ENCODE data around the gene SYNE3. TPM values are rescaled to one million over a fixed set of nuclear protein-coding genes. Genes with fewer than 3 reads are reported as not detected.

The SYNE3 gene
- total and polyA plus RNA-seq, 2 of the 8 experiments (the other 6 are each of a cell fraction or from before 2014, with no cell fraction given): under 0.01 TPM; not detected in 1

GRCh38 chr14:95508377-95508776, 8.1 kb downstream of the SYNE3 start:
- no peak overlapping the region for H3K14ac ChIP-seq (ENCODE audit: insufficient read length)
- H3K4me3 ChIP-seq (ENCODE audit: extremely low read depth in 1 of 4, insufficient read depth in 2 of 4, low read depth in 3 of 4, low read length in 4 of 4): no peak overlapping the region
- ChIA-PET CTCF (ENCODE audit: partially characterized antibody) (interaction anchor here (0.6 to 3.8 kb wide), 11 partner anchors 12 to 503 kb away, joined by 3 to 17 read pairs (median 3); no protein-coding TSS in a partner anchor), POLR2A (ENCODE audit: partially characterized antibody) (no interaction called here)
- H3K27me3 ChIP-seq (replicated peaks in 1 of 4; ENCODE audit: control insufficient read depth in 3 of 4, extremely low read depth in 1 of 4, insufficient read depth in 3 of 4, low read length in 3 of 4): no peaks in the 10 kb centered on the region
- DNase-seq (ENCODE audit: low read depth in 1 of 2, low spot score in 2 of 2) (no peak), FAIRE-seq (no peak)
- H3K4me1 ChIP-seq (replicated peaks in 1 of 4; ENCODE audit: control insufficient read depth in 3 of 4, insufficient read depth in 4 of 4, low read length in 3 of 4): no peaks in the 10 kb centered on the region
- H3K9me3 ChIP-seq (ENCODE audit: insufficient read depth in 2 of 2, low read depth in 1 of 2, low read length in 1 of 2): no peaks in the 10 kb centered on the region
- H2BK5ac ChIP-seq (ENCODE audit: low read depth, low read length): no peak overlapping the region
- TF ChIP-seq KDM4A (IDR thresholded peaks at IDR 0.05; ENCODE audit: low read depth, low read length, severe bottlenecking) (no peak), BCL11A (IDR thresholded peaks at IDR 0.05; ENCODE audit: low read depth in 2 of 2, low read length in 2 of 2) (no peak), FOSL1 (IDR thresholded peaks at IDR 0.05; ENCODE audit: insufficient read depth, low read depth, low read length) (no peak), RBBP5 (IDR thresholded peaks at IDR 0.05; ENCODE audit: borderline replicate concordance, low read depth, low read length) (no peak), ATF3 (IDR thresholded peaks at IDR 0.05; ENCODE audit: insufficient read depth, low read depth, low read length) (no peak), JUN (IDR thresholded peaks at IDR 0.05; ENCODE audit: low read depth, low read length) (no peak), SIRT6 (IDR thresholded peaks at IDR 0.05; ENCODE audit: low read length) (no peak), TCF12 (IDR thresholded peaks at IDR 0.05; ENCODE audit: low read depth, low read length) (no peak), TEAD4 (IDR thresholded peaks at IDR 0.05; ENCODE audit: low read depth, low read length) (no peak), PHF8 (conservative IDR thresholded peaks at IDR 0.05; ENCODE audit: low read depth, low read length) (no peak), GTF2F1 (IDR thresholded peaks at IDR 0.05; ENCODE audit: borderline replicate concordance, low read depth, low read length) (no peak), RFX5 (IDR thresholded peaks at IDR 0.05; ENCODE audit: borderline replicate concordance, low read depth, low read length) (no peak), GABPA (IDR thresholded peaks at IDR 0.05; ENCODE audit: borderline replicate concordance, insufficient read depth, low read length) (no peak), SP2 (IDR thresholded peaks at IDR 0.05; ENCODE audit: low read length) (no peak)
- H4K91ac ChIP-seq (replicated peaks; ENCODE audit: insufficient read length, low read length): no peak overlapping the region
- no peaks in the 10 kb centered on the region for H3K23me2 ChIP-seq (ENCODE audit: low read depth, low read length)
- no peak overlapping the region for H3K4me2 ChIP-seq (ENCODE audit: insufficient read depth in 1 of 2, low read depth in 2 of 2, low read length in 2 of 2)
- no peak overlapping the region for H3K18ac ChIP-seq (ENCODE audit: extremely low read depth, low read length)
- no peaks in the 10 kb centered on the region for H3K79me2 ChIP-seq (ENCODE audit: control insufficient read depth in 1 of 2, insufficient read depth in 2 of 2, low read length in 2 of 2)
- H2BK12ac ChIP-seq (ENCODE audit: low read depth, low read length): no peak overlapping the region
- no peak overlapping the region for H4K5ac ChIP-seq (ENCODE audit: insufficient read length, low read depth, low read length)
- no peak overlapping the region for H3K56ac ChIP-seq (replicated peaks; ENCODE audit: insufficient read length, low read depth, low read length)
- H4K20me1 ChIP-seq (replicated peaks in 1 of 2; ENCODE audit: control insufficient read depth in 1 of 2, insufficient read depth in 2 of 2, low read length in 2 of 2): no peaks in the 10 kb centered on the region
- no peaks in the 10 kb centered on the region for H3K36me3 ChIP-seq (ENCODE audit: control insufficient read depth in 2 of 4, insufficient read depth in 4 of 4, low read length in 3 of 4)
- H3K4ac ChIP-seq (replicated peaks; ENCODE audit: insufficient read length, low read depth, low read length): no peak overlapping the region
- no peak overlapping the region for H3K9ac ChIP-seq (replicated peaks in 1 of 4; ENCODE audit: extremely low read depth in 1 of 4, low read depth in 3 of 4, low read length in 3 of 4)
- no peaks in the 10 kb centered on the region for H3K79me1 ChIP-seq (ENCODE audit: low read depth, low read length)
- no peak overlapping the region for H3K27ac ChIP-seq (ENCODE audit: low read depth, low read length)
- no peak overlapping the region for H2AFZ ChIP-seq (ENCODE audit: low read length)
- H2BK120ac ChIP-seq (replicated peaks; ENCODE audit: low read depth, low read length): no peak overlapping the region
- no peak overlapping the region for H2BK20ac ChIP-seq (ENCODE audit: low read length)
- no peak overlapping the region for H2BK15ac ChIP-seq (ENCODE audit: low read length)
- WGBS, 2 experiments (ENCODE audit: extremely low coverage in 1 of 2, insufficient coverage in 1 of 2, insufficient read length in 1 of 2, insufficient replicate concordance in 2 of 2, low coverage in 1 of 2, low lambda C conversion rate in 2 of 2, missing lambda C conversion rate in 1 of 2): 89% methylated on average over 6 of the region's 6 CpGs; no CpG with 5 or more reads in 1 of the 2 experiments
- H3K23ac ChIP-seq (ENCODE audit: insufficient read length): no peak overlapping the region
- H2AK5ac ChIP-seq (ENCODE audit: low read depth, low read length): no peak overlapping the region
- H4K8ac ChIP-seq (ENCODE audit: extremely low read depth, insufficient read depth, low read length): no peak overlapping the region

All from H1 (cell line).